WTC11 (cell line): ENCODE data around the gene MCL1. TPM values are rescaled to one million over a fixed set of nuclear protein-coding genes. Genes with fewer than 3 reads are reported as not detected.

Source experiments
- ATAC-seq: fragments of 200-7000 bp; cut with Tn5 transposase; 2 replicates; pipeline ENCODE4 v1.10.0; 2021; ENCODE audit warnings: mild to moderate bottlenecking, moderate library complexity
- CTCF ChIA-PET: fragments of 300-600 bp; sonication (Branson Sonifier 250); formaldehyde crosslinking; loops from one replicate; lab custom pipeline; 2021; ENCODE audit warnings: antibody characterized with exemption; lab: Charles Lee
- POLR2A ChIA-PET: fragments of 350-600 bp; sonication (Branson Sonifier 250); formaldehyde crosslinking; loops from one replicate; lab custom pipeline; 2021; ENCODE audit warnings: antibody characterized with exemption; lab: Charles Lee
- DNase-seq: peaks from one replicate; pipeline ENCODE4 v3.0.0; 2021; ENCODE audit warnings: low spot score
- H3K27ac Mint-ChIP-seq: 2 replicates; pipeline ENCODE4 v1.8.0; 2021; ENCODE audit warnings: mixed read lengths
- H3K27me3 Mint-ChIP-seq: 2 replicates; pipeline ENCODE4 v1.8.0; 2021; ENCODE audit warnings: low read depth, mild to moderate bottlenecking, moderate library complexity, mixed read lengths
- H3K36me3 Mint-ChIP-seq: 2 replicates; pipeline ENCODE4 v1.8.0; 2021; ENCODE audit warnings: mixed read lengths
- H3K4me1 Mint-ChIP-seq: 2 replicates; pipeline ENCODE4 v1.8.0; 2022; ENCODE audit warnings: mixed read lengths
- H3K4me3 Mint-ChIP-seq: 2 replicates; pipeline ENCODE4 v1.8.0; 2021; ENCODE audit warnings: mild to moderate bottlenecking, moderate library complexity, mixed read lengths
- H3K9me3 Mint-ChIP-seq: 2 replicates; pipeline ENCODE4 v1.8.0; 2021; ENCODE audit warnings: mixed read lengths
- ELF4 ChIP-seq: sonication (generic); formaldehyde crosslinking; IDR thresholded peaks from 2 replicates; pipeline ENCODE4 v1.8.1; 2022; ENCODE audit warnings: low read depth, mild to moderate bottlenecking, moderate library complexity, missing genetic modification reagents
- NFYB ChIP-seq: sonication (generic); formaldehyde crosslinking; conservative IDR thresholded peaks from 2 replicates; pipeline ENCODE4 v1.8.0; 2022; ENCODE audit warnings: low read depth, missing genetic modification reagents
- NR3C1 ChIP-seq: sonication (generic); formaldehyde crosslinking; conservative IDR thresholded peaks from 2 replicates; pipeline ENCODE4 v1.8.1; 2023; ENCODE audit warnings: low read depth, mild to moderate bottlenecking, missing genetic modification reagents
- SOX15 ChIP-seq: fragments of 250-450 bp; sonication (Bioruptor Pico); IDR thresholded peaks from 2 replicates; pipeline ENCODE4 v1.9.0; 2021; ENCODE audit warnings: mild to moderate bottlenecking
- SP1 ChIP-seq: sonication (generic); formaldehyde crosslinking; conservative IDR thresholded peaks from 2 replicates; pipeline ENCODE4 v1.8.1; 2022; ENCODE audit warnings: missing genetic modification reagents
- ZNF121 ChIP-seq: sonication (generic); formaldehyde crosslinking; IDR thresholded peaks from 2 replicates; pipeline ENCODE4 v1.8.0; 2023; ENCODE audit warnings: missing genetic modification reagents
- microRNA-seq: library from miRNA; unstranded; fragments of <30 nt; microRNA quantifications from one replicate; pipeline ENCODE4 v1.2.0, GENCODE V29; 2022; ENCODE audit warnings: borderline number of aligned reads
- total RNA-seq: library from RNA; stranded (reverse); gene quantifications from 3 replicates; pipeline ENCODE4 v1.2.3, GENCODE V29; 2021
- TF ChIP-seq, protein P1 (sequence below): sonication (generic); formaldehyde crosslinking; IDR thresholded peaks from 2 replicates; pipeline ENCODE4 v1.8.0; 2023; ENCODE audit warnings: missing genetic modification reagents
- TF ChIP-seq, protein P2 (sequence below): sonication (generic); formaldehyde crosslinking; IDR thresholded peaks from 2 replicates; pipeline ENCODE4 v1.8.1; 2022; ENCODE audit warnings: mild to moderate bottlenecking, moderate library complexity, missing genetic modification reagents

Gene MCL1
- total RNA-seq, 1 experiment from 2014 or later: 191 TPM

DNA sequence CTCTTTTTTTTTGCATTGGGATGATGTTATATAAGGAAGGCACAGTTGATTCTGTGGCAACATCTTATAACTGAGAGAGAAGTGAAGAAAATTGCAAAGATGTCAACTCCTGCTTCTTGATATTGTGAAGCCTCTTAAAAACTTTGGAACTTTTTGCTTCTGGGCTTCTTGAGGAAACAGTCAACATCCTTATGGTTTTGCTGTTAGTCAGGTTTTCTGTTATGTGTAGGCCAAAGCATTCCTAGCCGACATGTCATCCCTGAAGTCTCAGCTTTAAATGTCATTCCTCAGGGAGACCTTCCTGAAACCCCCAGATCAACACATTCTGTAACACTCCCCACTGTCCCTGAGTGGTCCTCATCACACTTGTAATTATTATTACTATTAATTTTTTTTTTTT is 51.2 kb downstream of the MCL1 start (continued):
- TF ChIP-seq ELF4 (CRISPR knock-in tag) (no peak), NFYB (no peak), SOX15 (CRISPR knock-in tag) (no peak)
- TF ChIP-seq, protein P1, sequence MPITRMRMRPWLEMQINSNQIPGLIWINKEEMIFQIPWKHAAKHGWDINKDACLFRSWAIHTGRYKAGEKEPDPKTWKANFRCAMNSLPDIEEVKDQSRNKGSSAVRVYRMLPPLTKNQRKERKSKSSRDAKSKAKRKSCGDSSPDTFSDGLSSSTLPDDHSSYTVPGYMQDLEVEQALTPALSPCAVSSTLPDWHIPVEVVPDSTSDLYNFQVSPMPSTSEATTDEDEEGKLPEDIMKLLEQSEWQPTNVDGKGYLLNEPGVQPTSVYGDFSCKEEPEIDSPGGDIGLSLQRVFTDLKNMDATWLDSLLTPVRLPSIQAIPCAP (CRISPR knock-in tag): no peak
- TF ChIP-seq, all 79 proteins: peak for 0

DNA sequence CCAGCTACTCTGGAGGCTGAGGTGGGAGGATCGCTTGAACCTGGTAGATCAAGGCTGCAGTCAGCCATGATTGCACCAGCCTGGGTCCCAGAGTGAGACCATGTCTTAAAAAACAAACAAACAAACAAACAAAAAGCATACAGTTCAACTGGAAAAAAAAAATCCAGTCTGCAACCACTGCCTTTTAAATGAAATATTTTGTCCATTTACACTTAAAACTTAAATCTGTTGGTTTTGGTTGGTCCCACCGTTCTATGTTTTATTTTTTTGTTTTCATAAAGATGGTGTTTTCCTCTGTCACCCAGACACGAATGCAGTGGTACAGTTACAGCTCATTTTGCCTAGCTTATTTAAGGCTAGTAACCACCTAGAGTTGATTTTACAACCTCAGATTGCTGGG is 54.1 kb downstream of the MCL1 start:
- Mint-ChIP-seq H3K27ac (no peak overlapping the region), H3K9me3 (no peaks in the 10 kb centered on the region), H3K27me3 (no peaks in the 10 kb centered on the region; the same call in 1 of the 2 replicates), H3K4me3 (no peak overlapping the region), H3K36me3 (no peaks in the 10 kb centered on the region), H3K4me1 (no peaks in the 10 kb centered on the region)
- ChIA-PET CTCF (no interaction called here), POLR2A (no interaction called here)
- TF ChIP-seq NFYB (no peak), ZNF121 (CRISPR knock-in tag) (no peak), SP1 (CRISPR knock-in tag) (no peak), NR3C1 (CRISPR knock-in tag) (no peak)
- TF ChIP-seq, protein P2, sequence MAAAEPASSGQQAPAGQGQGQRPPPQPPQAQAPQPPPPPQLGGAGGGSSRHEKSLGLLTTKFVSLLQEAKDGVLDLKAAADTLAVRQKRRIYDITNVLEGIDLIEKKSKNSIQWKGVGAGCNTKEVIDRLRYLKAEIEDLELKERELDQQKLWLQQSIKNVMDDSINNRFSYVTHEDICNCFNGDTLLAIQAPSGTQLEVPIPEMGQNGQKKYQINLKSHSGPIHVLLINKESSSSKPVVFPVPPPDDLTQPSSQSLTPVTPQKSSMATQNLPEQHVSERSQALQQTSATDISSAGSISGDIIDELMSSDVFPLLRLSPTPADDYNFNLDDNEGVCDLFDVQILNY: no peak
- no peak for ATAC-seq
- DNase-seq: no peak

Small RNAs within 50 kb of the gene (microRNA-seq; reads per million reads assigned to microRNA genes)
- not detected for gene MIR4257

Other genes with a start within 250 kb of the MCL1 start
- 25.4 to 26.4 TPM (median 26.1 TPM) in 3 replicates for gene RPRD2, start 215.5 kb downstream of the MCL1 start, total RNA-seq
- gene TARS2, start 92.2 kb downstream of the MCL1 start, total RNA-seq: 42.9 to 51.1 TPM (median 49.7 TPM) in 3 replicates
- 0.69 to 1.6 TPM (median 0.76 TPM) in 3 replicates for gene ECM1, start 71.5 kb downstream of the MCL1 start, total RNA-seq
- gene FALEC, start 63.9 kb downstream of the MCL1 start, total RNA-seq: 0.71 to 1.2 TPM (median 1.0 TPM) in 3 replicates
- 6.6 to 14.7 TPM (median 14.1 TPM) in 3 replicates for gene ADAMTSL4, start 30.2 kb downstream of the MCL1 start, total RNA-seq
- 219 to 254 TPM (median 224 TPM) in 3 replicates for gene ENSA, start 50.0 kb upstream of the MCL1 start, total RNA-seq
- 39.5 to 46.1 TPM (median 43.3 TPM) in 3 replicates for gene GOLPH3L, start 117.5 kb upstream of the MCL1 start, total RNA-seq
- not detected in 3 replicates for gene HORMAD1, start 141.3 kb upstream of the MCL1 start, total RNA-seq
- 0.66 to 1.1 TPM (median 0.71 TPM) in 3 replicates for gene CTSS, start 186.2 kb upstream of the MCL1 start, total RNA-seq
- 7.5 to 9.4 TPM (median 8.7 TPM) in 3 replicates for gene CTSK, start 228.7 kb upstream of the MCL1 start, total RNA-seq